CD4-positive, alpha-beta T cell treated with Interleukin-10 for 1 hour (primary cell): ENCODE measurements around the gene NUP43.
"Not testable (repeated sequence)": the region's sequence is repeated elsewhere in the genome, so short reads cannot be mapped to it uniquely, and the experiment has no call there.

Experiments used
- DNase-seq: peaks from one replicate; pipeline ENCODE4 v3.0.0-alpha.2; 2020

Gene NUP43

GRCh38 chr6:149745252-149745651 is 1.1 kb downstream of the NUP43 start:
- DNase-seq = not testable (repeated sequence)

- no peak for DNase-seq
These were observed 11.4 kb downstream of the NUP43 start for GRCh38 chr6:149734915-149735314.

GRCh38 chr6:149733089-149733720 is 13.1 kb downstream of the NUP43 start:
- no peak for DNase-seq

GRCh38 chr6:149729824-149730223 is 16.5 kb downstream of the NUP43 start:
- DNase-seq = no peak

GRCh38 chr6:149728499-149729234 is 17.7 kb downstream of the NUP43 start:
- DNase-seq = no peak

GRCh38 chr6:149727793-149728498 is 18.4 kb downstream of the NUP43 start:
- no peak for DNase-seq

GRCh38 chr6:149725785-149726184 is 20.5 kb downstream of the NUP43 start:
- no peak for DNase-seq

GRCh38 chr6:149723771-149724417 is 22.4 kb downstream of the NUP43 start:
- peak; percentile 64 for DNase-seq

- DNase-seq = no peak
These were observed 23.1 kb downstream of the NUP43 start for GRCh38 chr6:149723262-149723661.

GRCh38 chr6:149719531-149719930 is 26.8 kb downstream of the NUP43 start:
- DNase-seq = no peak

GRCh38 chr6:149717588-149718458 is 28.5 kb downstream of the NUP43 start, which contains the start of gene LATS1:
TSS of gene LATS1 (minus strand) at chr6:149718101. CDS start at chr6:149702126, 15,975 bp downstream.
- DNase-seq = peak; percentile 91

GRCh38 chr6:149717255-149717587 is 29.1 kb downstream of the NUP43 start:
- no peak for DNase-seq

GRCh38 chr6:149716181-149716963 is 30.0 kb downstream of the NUP43 start:
- DNase-seq = peak; percentile 17

GRCh38 chr6:149714442-149714841 is 31.9 kb downstream of the NUP43 start:
- no peak for DNase-seq

GRCh38 chr6:149711711-149712110 is 34.6 kb downstream of the NUP43 start:
- no peak for DNase-seq

GRCh38 chr6:149701714-149702113 is 44.6 kb downstream of the NUP43 start:
- DNase-seq = no peak

- no peak for DNase-seq
These were observed 47.2 kb downstream of the NUP43 start for GRCh38 chr6:149699150-149699549.

GRCh38 chr6:149698175-149698574 is 48.2 kb downstream of the NUP43 start:
- DNase-seq = no peak

- no peak for DNase-seq
These were observed 49.4 kb downstream of the NUP43 start for GRCh38 chr6:149696901-149697300.

- DNase-seq = no peak
These were observed 51.4 kb downstream of the NUP43 start for GRCh38 chr6:149694921-149695320.

- DNase-seq = no peak
These were observed 55.1 kb downstream of the NUP43 start for GRCh38 chr6:149691201-149691600.

- DNase-seq = no peak
These were observed 60.1 kb downstream of the NUP43 start for GRCh38 chr6:149686230-149686629.
